Measurements from ENCODE around the gene CCL27. TPM values are rescaled to one million over a fixed set of nuclear protein-coding genes. Genes with fewer than 3 reads are reported as not detected.

The CCL27 gene
- total RNA-seq, 1 experiment from 2014 or later, result not detected

GRCh38 chr9:34709196-34709978 is 46.9 kb upstream of the CCL27 start:
- H3K9me3 Mint-ChIP-seq (ENCODE audit: unreplicated experiment), result peaks cover 12% of the 10 kb centered on the region
- no TSS peak for BruUV-seq (replicated peaks)
- intact Hi-C loops (cut with micrococcal nuclease), result no loop called here
- H3K4me1 Mint-ChIP-seq (ENCODE audit: insufficient read depth, unreplicated experiment), result no peaks in the 10 kb centered on the region
- H3K4me3 Mint-ChIP-seq (ENCODE audit: unreplicated experiment), result no peak overlapping the region
- no peak for DNase-seq (ENCODE audit: unreplicated experiment)
- no peaks in the 10 kb centered on the region for H3K36me3 Mint-ChIP-seq (ENCODE audit: insufficient read depth, unreplicated experiment)
- H3K27me3 Mint-ChIP-seq (ENCODE audit: insufficient read depth, unreplicated experiment), result peaks cover 29% of the 10 kb centered on the region
- no peak for TF ChIP-seq CTCF (IDR thresholded peaks at IDR 0.05; ENCODE audit: unreplicated experiment)
- no peak overlapping the region for H3K27ac Mint-ChIP-seq (ENCODE audit: low read depth, unreplicated experiment)
- CTCF ChIA-PET, result interaction anchor here (1.3 kb wide), 1 partner anchor 10 kb away, joined by 3 read pairs; no protein-coding TSS in a partner anchor
- POLR2A ChIA-PET, result no interaction called here

GRCh38 chr9:34707130-34707529 is 44.7 kb upstream of the CCL27 start:
- no peak for DNase-seq (ENCODE audit: unreplicated experiment)
- H3K36me3 Mint-ChIP-seq (ENCODE audit: insufficient read depth, unreplicated experiment), result no peaks in the 10 kb centered on the region
- TF ChIP-seq CTCF (IDR thresholded peaks at IDR 0.05; ENCODE audit: unreplicated experiment), result no peak
- intact Hi-C loops (cut with micrococcal nuclease), result no loop called here
- no peaks in the 10 kb centered on the region for H3K4me1 Mint-ChIP-seq (ENCODE audit: insufficient read depth, unreplicated experiment)
- ChIA-PET POLR2A (interaction anchor here (0.7 kb wide), 1 partner anchor 81 kb away, joined by 3 read pairs; no protein-coding TSS in a partner anchor), CTCF (interaction anchor here (0.6 kb wide), 1 partner anchor 59 kb away, joined by 3 read pairs; no protein-coding TSS in a partner anchor)
- no TSS peak for BruUV-seq (replicated peaks)
- H3K4me3 Mint-ChIP-seq (ENCODE audit: unreplicated experiment), result no peak overlapping the region
- H3K9me3 Mint-ChIP-seq (ENCODE audit: unreplicated experiment), result peaks cover 5% of the 10 kb centered on the region
- H3K27ac Mint-ChIP-seq (ENCODE audit: low read depth, unreplicated experiment), result no peak overlapping the region
- H3K27me3 Mint-ChIP-seq (ENCODE audit: insufficient read depth, unreplicated experiment), result peaks cover 7% of the 10 kb centered on the region

- peak; percentile 96 for TF ChIP-seq CTCF (IDR thresholded peaks at IDR 0.05; ENCODE audit: unreplicated experiment)
- DNase-seq (ENCODE audit: unreplicated experiment), result peak; percentile 69
- no peak overlapping the region for H3K27ac Mint-ChIP-seq (ENCODE audit: low read depth, unreplicated experiment)
- peaks cover 13% of the 10 kb centered on the region for H3K27me3 Mint-ChIP-seq (ENCODE audit: insufficient read depth, unreplicated experiment)
- ChIA-PET CTCF (interaction anchor here (0.5 to 2.2 kb wide), 43 partner anchors 9 to 1076 kb away, joined by 3 to 24 read pairs (median 4); partner anchors contain the start of genes ARID3C, CCL19, DCTN3 and GALT), POLR2A (interaction anchor here (0.6 to 1.0 kb wide), 7 partner anchors 9 to 394 kb away, joined by 3 to 7 read pairs (median 3); partner anchors contain the start of genes DCTN3, GALT and SIGMAR1)
- H3K4me3 Mint-ChIP-seq (ENCODE audit: unreplicated experiment), result peak overlapping the region; percentile 59
- H3K36me3 Mint-ChIP-seq (ENCODE audit: insufficient read depth, unreplicated experiment), result no peaks in the 10 kb centered on the region
- intact Hi-C loops (cut with micrococcal nuclease), result loop anchor here (1.0 to 5.0 kb wide), 3 partner anchors 27 to 55 kb away; partner anchors contain the start of gene GALT
- no peaks in the 10 kb centered on the region for H3K9me3 Mint-ChIP-seq (ENCODE audit: unreplicated experiment)
- no peaks in the 10 kb centered on the region for H3K4me1 Mint-ChIP-seq (ENCODE audit: insufficient read depth, unreplicated experiment)
- BruUV-seq (replicated peaks), result no TSS peak
Measured at GRCh38 chr9:34701769-34702736, 39.6 kb upstream of the CCL27 start.
